ENCODE data around the gene F2R. TPM values are rescaled to one million over a fixed set of nuclear protein-coding genes. Genes with fewer than 3 reads are reported as not detected.

Gene F2R
- total RNA-seq, 4 donors from 2014 or later = 33.8 to 48.6 (median 45.7) TPM

DNA sequence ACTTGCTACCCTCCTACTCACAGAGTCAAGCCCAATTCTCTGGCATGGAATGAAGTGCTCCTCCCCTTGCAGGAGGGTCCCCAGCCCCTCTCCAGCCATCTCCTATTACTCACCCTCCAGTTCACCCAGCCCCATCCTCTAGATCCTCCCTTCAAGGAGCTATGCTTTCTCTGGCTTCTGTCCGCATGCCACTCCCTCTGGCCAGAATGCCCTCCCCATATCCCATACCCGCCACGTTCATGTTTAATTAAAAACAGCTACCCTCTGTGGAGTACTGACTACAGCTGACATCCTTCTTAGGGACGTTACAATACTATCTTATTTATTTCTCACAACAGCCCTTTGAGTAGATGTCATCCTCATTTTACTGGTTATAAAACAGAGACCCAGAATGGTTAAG lies 3.0 kb downstream of the F2R start:
- Histone ChIP-seq H3K36me3 (no peaks in the 10 kb centered on the region), H3K9me3 (no peaks in the 10 kb centered on the region), H3K27me3 (no peaks in the 10 kb centered on the region), H3K4me3 (peak overlapping the region; percentile 81), H3K27ac (no peak overlapping the region), H3K4me1 (peaks cover 33% of the 10 kb centered on the region)
- WGBS = 83% methylated on average over 4 of the region's 4 CpGs
- no peak for DNase-seq (ENCODE audit: low spot score in 2 of 2)
- TF ChIP-seq, protein P1, sequence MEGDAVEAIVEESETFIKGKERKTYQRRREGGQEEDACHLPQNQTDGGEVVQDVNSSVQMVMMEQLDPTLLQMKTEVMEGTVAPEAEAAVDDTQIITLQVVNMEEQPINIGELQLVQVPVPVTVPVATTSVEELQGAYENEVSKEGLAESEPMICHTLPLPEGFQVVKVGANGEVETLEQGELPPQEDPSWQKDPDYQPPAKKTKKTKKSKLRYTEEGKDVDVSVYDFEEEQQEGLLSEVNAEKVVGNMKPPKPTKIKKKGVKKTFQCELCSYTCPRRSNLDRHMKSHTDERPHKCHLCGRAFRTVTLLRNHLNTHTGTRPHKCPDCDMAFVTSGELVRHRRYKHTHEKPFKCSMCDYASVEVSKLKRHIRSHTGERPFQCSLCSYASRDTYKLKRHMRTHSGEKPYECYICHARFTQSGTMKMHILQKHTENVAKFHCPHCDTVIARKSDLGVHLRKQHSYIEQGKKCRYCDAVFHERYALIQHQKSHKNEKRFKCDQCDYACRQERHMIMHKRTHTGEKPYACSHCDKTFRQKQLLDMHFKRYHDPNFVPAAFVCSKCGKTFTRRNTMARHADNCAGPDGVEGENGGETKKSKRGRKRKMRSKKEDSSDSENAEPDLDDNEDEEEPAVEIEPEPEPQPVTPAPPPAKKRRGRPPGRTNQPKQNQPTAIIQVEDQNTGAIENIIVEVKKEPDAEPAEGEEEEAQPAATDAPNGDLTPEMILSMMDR (IDR thresholded peaks at IDR 0.05) = no peak
- TF ChIP-seq EP300 (IDR thresholded peaks at IDR 0.05) (no peak), POLR2A (IDR thresholded peaks at IDR 0.05) (no peak), POLR2AphosphoS5 (IDR thresholded peaks at IDR 0.05) (no peak)

DNA sequence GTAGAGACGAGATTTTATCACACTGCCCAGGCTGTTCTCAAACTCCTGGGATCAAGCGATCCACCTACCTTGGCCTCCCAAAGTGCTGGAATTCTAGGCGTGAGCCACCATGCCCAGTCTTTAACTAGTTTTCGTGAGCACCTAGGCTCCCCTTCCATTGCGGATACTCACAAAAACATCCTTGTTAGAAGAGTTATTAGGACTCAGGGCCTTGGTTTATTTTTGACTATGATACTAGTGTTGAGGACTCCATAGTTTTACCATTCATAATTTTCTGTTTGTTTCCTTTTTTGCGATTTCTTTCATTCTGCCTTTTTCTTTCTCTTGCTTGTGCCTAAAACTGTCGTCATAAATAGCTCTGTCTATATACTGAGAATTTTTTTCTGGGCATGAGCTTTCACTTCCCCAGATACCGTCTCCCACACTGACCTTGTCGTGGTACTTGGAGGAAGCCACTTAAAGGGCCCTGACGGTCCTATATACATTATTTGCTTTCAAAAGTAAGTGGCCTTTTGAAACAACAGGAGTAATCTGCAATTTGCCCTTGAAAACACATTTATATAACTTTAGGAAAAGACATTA lies 5.2 kb downstream of the F2R start:
- H3K4me3 ChIP-seq = no peak overlapping the region
- no peak overlapping the region for H3K27ac ChIP-seq
- WGBS = 61% methylated on average over 10 of the region's 10 CpGs
- peaks cover 21% of the 10 kb centered on the region for H3K4me1 ChIP-seq
- no peak for DNase-seq (ENCODE audit: low spot score in 2 of 2)
- H3K9me3 ChIP-seq = no peaks in the 10 kb centered on the region
- H3K27me3 ChIP-seq = no peaks in the 10 kb centered on the region
- TF ChIP-seq POLR2AphosphoS5 (IDR thresholded peaks at IDR 0.05) (no peak), EP300 (IDR thresholded peaks at IDR 0.05) (no peak), POLR2A (IDR thresholded peaks at IDR 0.05) (no peak)
- TF ChIP-seq, protein P1 (IDR thresholded peaks at IDR 0.05) = no peak
- no peaks in the 10 kb centered on the region for H3K36me3 ChIP-seq

DNA sequence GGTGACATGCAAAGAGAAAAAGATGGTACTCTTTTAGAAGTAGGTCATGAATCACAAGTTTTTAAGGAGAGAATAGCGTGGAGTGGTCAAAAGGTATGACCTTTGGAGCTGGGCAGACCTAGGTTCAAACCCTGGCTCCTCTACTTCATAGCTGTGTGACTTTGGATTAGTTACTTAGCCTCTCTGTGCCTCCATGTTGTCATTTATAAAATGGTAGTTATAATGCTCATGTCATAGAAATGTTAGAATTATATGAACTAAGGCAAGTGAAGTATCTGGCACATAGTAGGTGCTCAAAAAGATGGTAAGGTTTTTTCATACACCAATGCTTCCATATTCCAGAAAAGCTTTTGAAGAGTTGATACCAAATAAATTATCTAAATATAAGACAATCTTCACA lies 7.3 kb downstream of the F2R start:
- no peaks in the 10 kb centered on the region for H3K27me3 ChIP-seq
- TF ChIP-seq EP300 (IDR thresholded peaks at IDR 0.05) (no peak), POLR2A (IDR thresholded peaks at IDR 0.05) (no peak), POLR2AphosphoS5 (IDR thresholded peaks at IDR 0.05) (no peak)
- TF ChIP-seq, protein P1 (IDR thresholded peaks at IDR 0.05) = no peak
- H3K9me3 ChIP-seq = no peaks in the 10 kb centered on the region
- no peak for DNase-seq (ENCODE audit: low spot score in 2 of 2)
- no peak overlapping the region for H3K27ac ChIP-seq
- no peak overlapping the region for H3K4me3 ChIP-seq
- H3K36me3 ChIP-seq = peaks cover 2% of the 10 kb centered on the region
- H3K4me1 ChIP-seq = peaks cover under 1% of the 10 kb centered on the region
- 96% methylated on average over 1 of the region's 1 CpG for WGBS

DNA sequence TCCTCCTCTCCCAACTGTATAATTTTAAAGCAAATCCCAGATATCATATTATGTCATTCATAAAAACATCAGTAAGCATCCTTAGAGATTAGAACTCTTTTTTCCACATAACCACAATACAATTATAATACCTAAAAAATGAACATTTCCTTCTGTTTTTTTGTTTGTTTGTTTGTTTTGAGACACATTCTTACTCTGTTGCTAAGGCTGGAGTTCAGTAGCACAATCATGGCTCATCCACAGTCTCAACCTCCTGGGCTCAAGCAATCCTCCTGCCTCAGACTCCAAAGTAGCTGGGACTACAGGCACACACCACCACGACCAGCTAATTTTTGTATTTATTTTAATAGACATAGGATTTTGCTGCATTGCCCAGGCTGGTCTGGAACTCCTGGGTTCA lies 8.0 kb downstream of the F2R start:
- no peak for DNase-seq (ENCODE audit: low spot score in 2 of 2)
- H3K27me3 ChIP-seq = no peaks in the 10 kb centered on the region
- peaks cover 2% of the 10 kb centered on the region for H3K36me3 ChIP-seq
- no peaks in the 10 kb centered on the region for H3K9me3 ChIP-seq
- no peak overlapping the region for H3K4me3 ChIP-seq
- WGBS = 64% methylated on average over 1 of the region's 1 CpG
- no peaks in the 10 kb centered on the region for H3K4me1 ChIP-seq
- no peak for TF ChIP-seq POLR2A (IDR thresholded peaks at IDR 0.05)
- TF ChIP-seq, protein P1 (IDR thresholded peaks at IDR 0.05) = no peak
- no peak for TF ChIP-seq EP300 (IDR thresholded peaks at IDR 0.05)
- no peak for TF ChIP-seq POLR2AphosphoS5 (IDR thresholded peaks at IDR 0.05)
- no peak overlapping the region for H3K27ac ChIP-seq

DNA sequence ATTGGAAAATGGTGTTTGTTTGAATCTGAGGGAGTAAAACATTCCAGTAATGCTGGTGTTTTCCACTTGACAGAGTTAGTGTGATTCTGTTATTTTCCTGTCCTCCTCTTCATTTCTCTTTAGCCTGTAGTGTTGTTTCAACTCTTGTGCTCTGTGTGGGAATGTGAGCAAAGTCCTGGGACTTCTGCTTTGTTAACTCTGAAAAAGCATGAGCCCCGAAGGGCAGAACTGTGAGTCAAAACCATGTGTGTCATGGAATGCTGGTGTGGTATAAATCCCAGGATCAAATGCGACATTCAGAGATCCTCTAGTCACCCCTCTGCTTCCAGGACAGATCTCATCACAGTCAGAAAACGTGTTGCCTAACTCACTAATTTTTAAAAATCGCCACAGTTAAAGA lies 8.9 kb downstream of the F2R start:
- Histone ChIP-seq H3K36me3 (peaks cover 2% of the 10 kb centered on the region), H3K9me3 (no peaks in the 10 kb centered on the region), H3K27me3 (no peaks in the 10 kb centered on the region), H3K4me3 (no peak overlapping the region), H3K4me1 (no peaks in the 10 kb centered on the region), H3K27ac (no peak overlapping the region)
- TF ChIP-seq, protein P1 (IDR thresholded peaks at IDR 0.05) = no peak
- TF ChIP-seq POLR2AphosphoS5 (IDR thresholded peaks at IDR 0.05) = no peak
- no peak for TF ChIP-seq POLR2A (IDR thresholded peaks at IDR 0.05)
- TF ChIP-seq EP300 (IDR thresholded peaks at IDR 0.05) = no peak
- 67% methylated on average over 4 of the region's 4 CpGs for WGBS
- no peak for DNase-seq (ENCODE audit: low spot score in 2 of 2)

Measured in suprapubic skin (tissue), 4 donors.